AG04450 (cell line): ENCODE results near the gene ABCA9. TPM values are rescaled to one million over a fixed set of nuclear protein-coding genes. Genes with fewer than 3 reads are reported as not detected.
"Not testable (repeated sequence)": the region's sequence is repeated elsewhere in the genome, so short reads cannot be mapped to it uniquely, and the experiment has no call there.

Source experiments
- CTCF ChIA-PET: fragments of 300-600, 350-600 bp; formaldehyde crosslinking; extraction: SDS; loops from one replicate; lab custom pipeline; 2022; ENCODE audit warnings: antibody characterized with exemption, inconsistent platforms; lab: Charles Lee
- POLR2A ChIA-PET: fragments of 350-600 bp; formaldehyde crosslinking; extraction: SDS; loops from one replicate; lab custom pipeline; 2021; ENCODE audit warnings: antibody characterized with exemption, inconsistent platforms; lab: Yijun Ruan, JAX
- DNase-seq: peaks from one replicate; pipeline ENCODE4 v3.0.0-alpha.2; 2011; ENCODE audit warnings: low read depth, low spot score
- H3K27ac ChIP-seq: one replicate; pipeline ENCODE4 v1.5.1; 2012; ENCODE audit warnings: low read depth, low read length, control low read depth
- H3K27me3 ChIP-seq: one replicate; pipeline ENCODE4 v1.6.0; 2012; ENCODE audit warnings: low read length; ENCODE audit not compliant: control insufficient read depth, insufficient read depth
- H3K4me3 ChIP-seq: 2 replicates; pipeline ENCODE4 v1.5.1; 2011; ENCODE audit warnings: mild to moderate bottlenecking, low read depth, low read length, control low read depth
- H3K9me3 ChIP-seq: 2 replicates; pipeline ENCODE4 v1.5.1; 2012; ENCODE audit warnings: low read length; ENCODE audit not compliant: control insufficient read depth, insufficient read depth
- CTCF ChIP-seq: IDR thresholded peaks from 2 replicates; pipeline ENCODE4 v1.5.1; 2011; ENCODE audit warnings: low read depth, low read length, control low read depth, inconsistent platforms
- polyA plus RNA-seq: library from polyadenylated mRNA; depleted of rRNA; stranded (reverse); fragments of >200 nt; gene quantifications from 2 replicates; pipeline ENCODE4 v1.2.3, GENCODE V29; 2011

The ABCA9 gene
- polyA plus RNA-seq, 1 experiment, result 0.10 TPM

GRCh38 chr17:68950725-68951124 lies 110.0 kb downstream of the ABCA9 start:
- Histone ChIP-seq H3K9me3 (no peaks in the 10 kb centered on the region), H3K27ac (no peak overlapping the region), H3K4me3 (no peak overlapping the region), H3K27me3 (no peaks in the 10 kb centered on the region)
- no peak for DNase-seq
- ChIA-PET POLR2A (no interaction called here), CTCF (no interaction called here)
- TF ChIP-seq CTCF, result no peak

- CTCF ChIA-PET, H3K4me3 ChIP-seq, POLR2A ChIA-PET, H3K27me3 ChIP-seq, DNase-seq, H3K9me3 ChIP-seq, H3K27ac ChIP-seq: not testable (repeated sequence)
Measured at GRCh38 chr17:68947868-68948267, 112.9 kb downstream of the ABCA9 start.

GRCh38 chr17:68944435-68945035 lies 116.2 kb downstream of the ABCA9 start:
- ChIA-PET CTCF (interaction anchor here (1.2 to 1.8 kb wide), 2 partner anchors 38 to 167 kb away, joined by 3 to 4 read pairs; no protein-coding TSS in a partner anchor), POLR2A (no interaction called here)
- DNase-seq, result no peak
- no peak for TF ChIP-seq CTCF
- Histone ChIP-seq H3K9me3 (no peaks in the 10 kb centered on the region), H3K27me3 (no peaks in the 10 kb centered on the region), H3K27ac (no peak overlapping the region), H3K4me3 (no peak overlapping the region)

- POLR2A ChIA-PET, H3K9me3 ChIP-seq, DNase-seq, H3K27ac ChIP-seq, H3K4me3 ChIP-seq, H3K27me3 ChIP-seq: not testable (repeated sequence)
- CTCF ChIA-PET, result interaction anchor here (1.8 kb wide), 1 partner anchor 167 kb away, joined by 4 read pairs; no protein-coding TSS in a partner anchor
Measured at GRCh38 chr17:68943812-68944182, 116.9 kb downstream of the ABCA9 start.

GRCh38 chr17:68943123-68943811 lies 117.5 kb downstream of the ABCA9 start:
- H3K4me3 ChIP-seq, result no peak overlapping the region
- H3K27ac ChIP-seq, result no peak overlapping the region
- H3K27me3 ChIP-seq, result no peaks in the 10 kb centered on the region
- no peak for TF ChIP-seq CTCF
- DNase-seq, result no peak
- no peaks in the 10 kb centered on the region for H3K9me3 ChIP-seq
- CTCF ChIA-PET, result interaction anchor here (0.9 kb wide), 1 partner anchor 171 kb away, joined by 3 read pairs; no protein-coding TSS in a partner anchor
- POLR2A ChIA-PET, result no interaction called here

GRCh38 chr17:68942389-68942788 lies 118.3 kb downstream of the ABCA9 start:
- CTCF ChIA-PET, result interaction anchor here (0.9 kb wide), 1 partner anchor 170 kb away, joined by 3 read pairs; no protein-coding TSS in a partner anchor
- POLR2A ChIA-PET, result no interaction called here

More at GRCh38 chr17:68942389-68942788, 118.3 kb downstream of the ABCA9 start:
- Histone ChIP-seq H3K9me3 (no peaks in the 10 kb centered on the region), H3K27me3 (no peaks in the 10 kb centered on the region), H3K27ac (no peak overlapping the region), H3K4me3 (no peak overlapping the region)
- no peak for DNase-seq
- TF ChIP-seq CTCF, result no peak
